Sigmoid colon (tissue), 4 donors: Measurements from ENCODE around the gene MSH5.

ENCODE experiments used
- EP300 ChIP-seq, 4 donors: sonication (generic); formaldehyde crosslinking; IDR thresholded peaks; one replicate each; pipeline ENCODE4 v1.6.1; 2017; ENCODE audit warnings: antibody characterized with exemption in 4 of 4
- POLR2A ChIP-seq, 2 donors: fragments of 450-650 bp; IDR thresholded peaks; one replicate each; pipeline ENCODE4 v1.6.1; 2016; ENCODE audit warnings: antibody characterized with exemption in 2 of 2, mild to moderate bottlenecking in 2 of 2, moderate library complexity in 2 of 2
- POLR2AphosphoS5 ChIP-seq, 4 donors: sonication (generic); formaldehyde crosslinking; IDR thresholded peaks; one replicate each; pipeline ENCODE4 v1.6.1; 2017; ENCODE audit warnings: antibody characterized with exemption in 4 of 4
- TF ChIP-seq, protein P1 (sequence below), 4 experiments: fragments of 450-650 bp in 3 of 4; fragments of 200-600 bp in 1 of 4; IDR thresholded peaks; one replicate each; pipeline ENCODE4 v1.5.1; 2016 to 2019; ENCODE audit warnings: antibody characterized with exemption in 4 of 4, mild to moderate bottlenecking in 3 of 4, moderate library complexity in 2 of 4

DNA sequence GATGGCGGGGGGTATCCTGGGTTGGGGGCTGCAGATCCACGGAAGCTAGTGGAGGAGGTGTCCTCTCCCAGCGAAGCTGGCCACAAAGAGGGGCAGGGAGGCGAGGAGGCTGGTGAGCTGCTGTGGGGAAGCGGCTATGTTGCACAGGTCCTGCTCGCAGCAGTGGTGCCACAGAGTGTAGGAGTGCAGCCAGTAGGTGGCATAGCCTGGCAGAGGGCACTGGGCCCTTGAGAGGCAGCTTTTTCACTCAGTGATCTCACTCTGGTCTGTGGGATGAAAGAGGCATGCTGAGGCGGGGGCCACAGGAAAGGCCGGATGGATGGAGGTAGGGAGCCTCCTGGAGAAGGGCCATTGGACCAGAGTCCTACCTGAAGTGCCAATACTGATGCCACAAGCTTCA, 27.5 kb upstream of the MSH5 start:
- TF ChIP-seq, protein P1, sequence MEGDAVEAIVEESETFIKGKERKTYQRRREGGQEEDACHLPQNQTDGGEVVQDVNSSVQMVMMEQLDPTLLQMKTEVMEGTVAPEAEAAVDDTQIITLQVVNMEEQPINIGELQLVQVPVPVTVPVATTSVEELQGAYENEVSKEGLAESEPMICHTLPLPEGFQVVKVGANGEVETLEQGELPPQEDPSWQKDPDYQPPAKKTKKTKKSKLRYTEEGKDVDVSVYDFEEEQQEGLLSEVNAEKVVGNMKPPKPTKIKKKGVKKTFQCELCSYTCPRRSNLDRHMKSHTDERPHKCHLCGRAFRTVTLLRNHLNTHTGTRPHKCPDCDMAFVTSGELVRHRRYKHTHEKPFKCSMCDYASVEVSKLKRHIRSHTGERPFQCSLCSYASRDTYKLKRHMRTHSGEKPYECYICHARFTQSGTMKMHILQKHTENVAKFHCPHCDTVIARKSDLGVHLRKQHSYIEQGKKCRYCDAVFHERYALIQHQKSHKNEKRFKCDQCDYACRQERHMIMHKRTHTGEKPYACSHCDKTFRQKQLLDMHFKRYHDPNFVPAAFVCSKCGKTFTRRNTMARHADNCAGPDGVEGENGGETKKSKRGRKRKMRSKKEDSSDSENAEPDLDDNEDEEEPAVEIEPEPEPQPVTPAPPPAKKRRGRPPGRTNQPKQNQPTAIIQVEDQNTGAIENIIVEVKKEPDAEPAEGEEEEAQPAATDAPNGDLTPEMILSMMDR (IDR thresholded peaks at IDR 0.05) = no peak
- TF ChIP-seq EP300 (IDR thresholded peaks at IDR 0.05) (no peak), POLR2AphosphoS5 (IDR thresholded peaks at IDR 0.05) (no peak), POLR2A (IDR thresholded peaks at IDR 0.05) (no peak)
